Measurements from ENCODE around the gene SLC10A3.
"Not testable (repeated sequence)": the region's sequence is repeated elsewhere in the genome, so short reads cannot be mapped to it uniquely, and the experiment has no call there.

Gene SLC10A3

GRCh38 chrX:154502098-154502497 is 11.7 kb upstream of the SLC10A3 start:
- Histone ChIP-seq H3K9ac (no peak overlapping the region), H3K79me2 (ENCODE audit: insufficient read depth, low read depth) (no peaks in the 10 kb centered on the region), H3K4me2 (no peak overlapping the region), H3K4me3 (IDR thresholded peaks at IDR 0.05; ENCODE audit: insufficient read depth, low read depth, low read length) (no peak overlapping the region), H3K36me3 (ENCODE audit: insufficient read depth) (no peaks in the 10 kb centered on the region), H3K4me1 (ENCODE audit: low read depth, poor library complexity, severe bottlenecking) (no peaks in the 10 kb centered on the region), H4K20me1 (ENCODE audit: insufficient read depth) (no peaks in the 10 kb centered on the region), H3K27ac (no peak overlapping the region), H3K27me3 (ENCODE audit: insufficient read depth, low read depth) (no peaks in the 10 kb centered on the region), H2AFZ (ENCODE audit: low read depth) (no peak overlapping the region)
- TF ChIP-seq, protein P1, sequence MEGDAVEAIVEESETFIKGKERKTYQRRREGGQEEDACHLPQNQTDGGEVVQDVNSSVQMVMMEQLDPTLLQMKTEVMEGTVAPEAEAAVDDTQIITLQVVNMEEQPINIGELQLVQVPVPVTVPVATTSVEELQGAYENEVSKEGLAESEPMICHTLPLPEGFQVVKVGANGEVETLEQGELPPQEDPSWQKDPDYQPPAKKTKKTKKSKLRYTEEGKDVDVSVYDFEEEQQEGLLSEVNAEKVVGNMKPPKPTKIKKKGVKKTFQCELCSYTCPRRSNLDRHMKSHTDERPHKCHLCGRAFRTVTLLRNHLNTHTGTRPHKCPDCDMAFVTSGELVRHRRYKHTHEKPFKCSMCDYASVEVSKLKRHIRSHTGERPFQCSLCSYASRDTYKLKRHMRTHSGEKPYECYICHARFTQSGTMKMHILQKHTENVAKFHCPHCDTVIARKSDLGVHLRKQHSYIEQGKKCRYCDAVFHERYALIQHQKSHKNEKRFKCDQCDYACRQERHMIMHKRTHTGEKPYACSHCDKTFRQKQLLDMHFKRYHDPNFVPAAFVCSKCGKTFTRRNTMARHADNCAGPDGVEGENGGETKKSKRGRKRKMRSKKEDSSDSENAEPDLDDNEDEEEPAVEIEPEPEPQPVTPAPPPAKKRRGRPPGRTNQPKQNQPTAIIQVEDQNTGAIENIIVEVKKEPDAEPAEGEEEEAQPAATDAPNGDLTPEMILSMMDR (conservative IDR thresholded peaks at IDR 0.05; ENCODE audit: low read depth, low read length): no peak

DNA sequence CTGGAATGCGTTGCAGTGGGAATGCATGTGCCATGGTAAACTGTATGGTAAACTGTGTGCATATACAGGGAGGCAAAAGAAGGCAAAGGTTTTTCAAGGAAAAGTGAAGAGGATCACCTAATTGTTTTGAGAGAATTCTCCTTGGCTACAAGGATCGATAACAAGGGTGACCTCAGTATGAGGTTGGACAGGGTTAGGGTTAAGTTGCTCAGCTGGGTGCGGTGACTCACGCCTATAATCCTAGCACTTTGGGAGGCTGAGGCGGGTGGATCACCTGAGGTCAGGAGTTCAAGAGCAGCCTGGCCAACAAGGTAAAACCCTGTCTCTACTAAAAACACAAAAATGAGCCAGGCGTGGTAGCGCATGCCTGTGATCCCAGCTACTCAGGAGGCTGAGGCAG is 11.0 kb upstream of the SLC10A3 start:
- not testable (repeated sequence) for H3K4me1 ChIP-seq (ENCODE audit: low read depth, poor library complexity, severe bottlenecking); H3K27ac ChIP-seq; H3K9ac ChIP-seq; H2AFZ ChIP-seq (ENCODE audit: low read depth); H3K36me3 ChIP-seq (ENCODE audit: insufficient read depth); H3K27me3 ChIP-seq (ENCODE audit: insufficient read depth, low read depth); H3K4me3 ChIP-seq (IDR thresholded peaks at IDR 0.05; ENCODE audit: insufficient read depth, low read depth, low read length); H3K79me2 ChIP-seq (ENCODE audit: insufficient read depth, low read depth); H3K4me2 ChIP-seq; H4K20me1 ChIP-seq (ENCODE audit: insufficient read depth)

GRCh38 chrX:154496591-154497137 is 6.2 kb upstream of the SLC10A3 start:
- not testable (repeated sequence) for H4K20me1 ChIP-seq (ENCODE audit: insufficient read depth); H2AFZ ChIP-seq (ENCODE audit: low read depth); H3K4me3 ChIP-seq (IDR thresholded peaks at IDR 0.05; ENCODE audit: insufficient read depth, low read depth, low read length); H3K4me1 ChIP-seq (ENCODE audit: low read depth, poor library complexity, severe bottlenecking); H3K4me2 ChIP-seq; H3K79me2 ChIP-seq (ENCODE audit: insufficient read depth, low read depth); H3K27ac ChIP-seq; H3K36me3 ChIP-seq (ENCODE audit: insufficient read depth); H3K27me3 ChIP-seq (ENCODE audit: insufficient read depth, low read depth); H3K9ac ChIP-seq

GRCh38 chrX:154495472-154495922 is 5.1 kb upstream of the SLC10A3 start:
- H4K20me1 ChIP-seq (ENCODE audit: insufficient read depth): no peaks in the 10 kb centered on the region
- peaks cover 5% of the 10 kb centered on the region for H3K4me1 ChIP-seq (ENCODE audit: low read depth, poor library complexity, severe bottlenecking)
- no peak overlapping the region for H2AFZ ChIP-seq (ENCODE audit: low read depth)
- TF ChIP-seq, protein P1 (conservative IDR thresholded peaks at IDR 0.05; ENCODE audit: low read depth, low read length): no peak
- no peaks in the 10 kb centered on the region for H3K36me3 ChIP-seq (ENCODE audit: insufficient read depth)
- no peak overlapping the region for H3K4me3 ChIP-seq (IDR thresholded peaks at IDR 0.05; ENCODE audit: insufficient read depth, low read depth, low read length)
- H3K27me3 ChIP-seq (ENCODE audit: insufficient read depth, low read depth): no peaks in the 10 kb centered on the region
- no peak overlapping the region for H3K4me2 ChIP-seq
- H3K27ac ChIP-seq: no peak overlapping the region
- no peak overlapping the region for H3K9ac ChIP-seq
- no peaks in the 10 kb centered on the region for H3K79me2 ChIP-seq (ENCODE audit: insufficient read depth, low read depth)

DNA sequence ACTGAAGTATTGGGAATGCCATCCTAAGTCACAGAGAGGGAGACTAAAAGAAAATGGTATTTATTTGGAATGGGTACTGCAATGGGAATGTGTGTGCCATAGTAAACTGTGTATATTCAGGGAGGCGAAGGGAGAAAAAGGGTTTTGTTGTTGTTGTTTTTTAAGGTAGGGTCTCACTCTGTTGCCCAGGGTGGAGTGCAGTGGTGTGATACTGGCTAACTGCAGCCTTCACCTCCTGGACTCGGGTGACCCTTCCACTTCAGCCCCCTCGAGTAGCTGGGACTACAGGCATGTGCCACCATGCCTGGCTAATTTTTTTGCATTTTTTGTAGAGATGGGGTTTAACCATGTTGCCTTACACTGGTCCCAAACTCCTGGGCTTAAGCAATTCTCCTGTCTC is 4.3 kb upstream of the SLC10A3 start:
- Histone ChIP-seq H3K27me3 (ENCODE audit: insufficient read depth, low read depth) (no peaks in the 10 kb centered on the region), H3K4me2 (no peak overlapping the region), H4K20me1 (ENCODE audit: insufficient read depth) (no peaks in the 10 kb centered on the region), H3K79me2 (ENCODE audit: insufficient read depth, low read depth) (no peaks in the 10 kb centered on the region; the same call in 1 of the 2 replicates), H3K36me3 (ENCODE audit: insufficient read depth) (no peaks in the 10 kb centered on the region), H3K9ac (no peak overlapping the region), H3K4me1 (ENCODE audit: low read depth, poor library complexity, severe bottlenecking) (peaks cover 5% of the 10 kb centered on the region), H2AFZ (ENCODE audit: low read depth) (no peak overlapping the region), H3K4me3 (IDR thresholded peaks at IDR 0.05; ENCODE audit: insufficient read depth, low read depth, low read length) (no peak overlapping the region), H3K27ac (no peak overlapping the region)
- TF ChIP-seq, protein P1 (conservative IDR thresholded peaks at IDR 0.05; ENCODE audit: low read depth, low read length): no peak
